ENCODE data around the gene TBX1. TPM values are rescaled to one million over a fixed set of nuclear protein-coding genes. Genes with fewer than 3 reads are reported as not detected.

TBX1 gene
- total and polyA plus RNA-seq, 2 of the 8 experiments (the other 6 are each of a cell fraction or from before 2014, with no cell fraction given) = 0.28 TPM; not detected in 1

DNA sequence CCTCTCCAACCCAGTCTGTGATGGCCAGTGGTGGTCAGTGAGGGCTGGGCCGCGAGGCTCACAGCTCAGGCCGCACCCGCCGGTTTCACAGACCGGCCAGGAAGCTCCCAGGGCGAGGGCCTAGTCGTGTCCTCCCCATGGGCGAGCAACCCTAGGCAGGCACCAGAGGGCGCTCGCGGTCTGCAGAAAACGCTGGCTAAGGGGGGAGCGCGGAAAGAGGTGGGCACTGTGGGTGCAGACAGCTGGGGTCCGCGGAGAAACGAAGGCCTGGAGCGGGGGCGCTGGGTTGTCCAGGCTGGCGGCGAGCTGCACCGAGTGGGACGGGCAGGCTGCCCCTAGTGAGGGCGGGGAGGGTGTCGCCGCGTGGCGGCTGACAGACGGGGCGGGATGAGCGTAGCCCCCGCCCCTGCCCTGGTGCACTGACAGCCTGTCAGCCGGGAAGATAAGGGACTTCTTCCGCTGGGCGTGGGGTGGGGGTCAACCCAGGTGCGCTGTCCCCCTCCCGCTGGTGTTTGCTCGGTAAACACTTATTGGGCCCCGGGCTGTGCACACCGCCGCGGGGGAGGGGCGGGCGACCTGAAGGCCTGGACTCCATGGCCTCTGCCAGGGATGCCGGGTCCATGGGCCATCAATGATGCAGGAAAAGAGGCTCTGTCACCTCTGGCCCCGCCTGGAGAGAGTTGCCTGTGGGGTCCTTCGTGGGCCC lies 29.8 kb upstream of the TBX1 start (continued):
- no peak for TF ChIP-seq TEAD4 (IDR thresholded peaks at IDR 0.05; ENCODE audit: low read depth, low read length)
- TF ChIP-seq MAFK (IDR thresholded peaks at IDR 0.05; ENCODE audit: low read depth, low read length) = no peak
- peak; percentile 96 to 98 for TF ChIP-seq RAD21 (IDR thresholded peaks at IDR 0.05 in 1 of 2, conservative IDR thresholded peaks at IDR 0.05 in 1 of 2; ENCODE audit: low read depth in 2 of 2, low read length in 2 of 2)
- TF ChIP-seq PHF8 (conservative IDR thresholded peaks at IDR 0.05; ENCODE audit: low read depth, low read length) = no peak
- TF ChIP-seq TAF7 (optimal IDR thresholded peaks at IDR 0.05; ENCODE audit: borderline replicate concordance, low read depth, low read length) = no peak
- TF ChIP-seq HDAC2 (IDR thresholded peaks at IDR 0.05; ENCODE audit: borderline replicate concordance in 1 of 2, low read depth in 2 of 2, low read length in 2 of 2) = 0 out of 4 replicates have a peak, but pooled peaks of 1 of the 2 experiments have one; percentile 44
- TF ChIP-seq CBX8 (IDR thresholded peaks at IDR 0.05; ENCODE audit: borderline replicate concordance, low read depth, low read length) = no peak
- TF ChIP-seq, protein P1, sequence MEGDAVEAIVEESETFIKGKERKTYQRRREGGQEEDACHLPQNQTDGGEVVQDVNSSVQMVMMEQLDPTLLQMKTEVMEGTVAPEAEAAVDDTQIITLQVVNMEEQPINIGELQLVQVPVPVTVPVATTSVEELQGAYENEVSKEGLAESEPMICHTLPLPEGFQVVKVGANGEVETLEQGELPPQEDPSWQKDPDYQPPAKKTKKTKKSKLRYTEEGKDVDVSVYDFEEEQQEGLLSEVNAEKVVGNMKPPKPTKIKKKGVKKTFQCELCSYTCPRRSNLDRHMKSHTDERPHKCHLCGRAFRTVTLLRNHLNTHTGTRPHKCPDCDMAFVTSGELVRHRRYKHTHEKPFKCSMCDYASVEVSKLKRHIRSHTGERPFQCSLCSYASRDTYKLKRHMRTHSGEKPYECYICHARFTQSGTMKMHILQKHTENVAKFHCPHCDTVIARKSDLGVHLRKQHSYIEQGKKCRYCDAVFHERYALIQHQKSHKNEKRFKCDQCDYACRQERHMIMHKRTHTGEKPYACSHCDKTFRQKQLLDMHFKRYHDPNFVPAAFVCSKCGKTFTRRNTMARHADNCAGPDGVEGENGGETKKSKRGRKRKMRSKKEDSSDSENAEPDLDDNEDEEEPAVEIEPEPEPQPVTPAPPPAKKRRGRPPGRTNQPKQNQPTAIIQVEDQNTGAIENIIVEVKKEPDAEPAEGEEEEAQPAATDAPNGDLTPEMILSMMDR (IDR thresholded peaks at IDR 0.05; ENCODE audit: control extremely low read depth in 1 of 3, insufficient read depth in 1 of 3, low read depth in 1 of 3, low read length in 3 of 3) = peak; percentile 92 to 94 (median 94)
- TF ChIP-seq EZH2 (IDR thresholded peaks at IDR 0.05; ENCODE audit: low read depth, low read length, severe bottlenecking) = peak; percentile 47
- TF ChIP-seq NRF1 (IDR thresholded peaks at IDR 0.05; ENCODE audit: low read depth, low read length) = no peak
- TF ChIP-seq RXRA (IDR thresholded peaks at IDR 0.05; ENCODE audit: insufficient read depth, low read depth, low read length) = no peak
- TF ChIP-seq, protein P2, sequence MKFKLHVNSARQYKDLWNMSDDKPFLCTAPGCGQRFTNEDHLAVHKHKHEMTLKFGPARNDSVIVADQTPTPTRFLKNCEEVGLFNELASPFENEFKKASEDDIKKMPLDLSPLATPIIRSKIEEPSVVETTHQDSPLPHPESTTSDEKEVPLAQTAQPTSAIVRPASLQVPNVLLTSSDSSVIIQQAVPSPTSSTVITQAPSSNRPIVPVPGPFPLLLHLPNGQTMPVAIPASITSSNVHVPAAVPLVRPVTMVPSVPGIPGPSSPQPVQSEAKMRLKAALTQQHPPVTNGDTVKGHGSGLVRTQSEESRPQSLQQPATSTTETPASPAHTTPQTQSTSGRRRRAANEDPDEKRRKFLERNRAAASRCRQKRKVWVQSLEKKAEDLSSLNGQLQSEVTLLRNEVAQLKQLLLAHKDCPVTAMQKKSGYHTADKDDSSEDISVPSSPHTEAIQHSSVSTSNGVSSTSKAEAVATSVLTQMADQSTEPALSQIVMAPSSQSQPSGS (IDR thresholded peaks at IDR 0.05; ENCODE audit: low read length) = no peak
